CD14-positive monocyte (primary cell): ENCODE data around the gene LIN9. TPM values are rescaled to one million over a fixed set of nuclear protein-coding genes. Genes with fewer than 3 reads are reported as not detected.
"Not testable (repeated sequence)": the region's sequence is repeated elsewhere in the genome, so short reads cannot be mapped to it uniquely, and the experiment has no call there.

ENCODE experiments used
- DNase-seq, 3 donors: peaks; one replicate each; pipeline ENCODE4 v3.0.0-alpha.2; 2011 to 2022
- H2AFZ ChIP-seq: 2 replicates; pipeline ENCODE4 v1.6.0; 2012; ENCODE audit warnings: mild to moderate bottlenecking, low read depth, low read length, inconsistent platforms; ENCODE audit not compliant: insufficient read depth, poor library complexity, severe bottlenecking
- H3K27ac ChIP-seq, 2 donors: 1 replicate in 1 of 2; 2 replicates in 1 of 2; pipeline ENCODE4 v1.5.1; 2012 to 2013; ENCODE audit warnings: low read length in 2 of 2, control low read depth in 1 of 2, inconsistent platforms in 1 of 2, low read depth in 1 of 2, mild to moderate bottlenecking in 1 of 2
- H3K27me3 ChIP-seq, 2 donors: one replicate each; pipeline versions ENCODE4 v1.6.0 to v1.6.1; 2011 to 2013; ENCODE audit warnings: low read length in 2 of 2; ENCODE audit not compliant: control insufficient read depth in 2 of 2, insufficient read depth in 2 of 2
- H3K36me3 ChIP-seq, 2 donors: replicated peaks in 1 of 2; 1 replicate in 1 of 2; 2 replicates in 1 of 2; pipeline versions ENCODE4 v1.5.1 to v1.6.1; 2012 to 2013; ENCODE audit warnings: low read length in 2 of 2, control low read depth in 1 of 2, inconsistent platforms in 1 of 2, mild to moderate bottlenecking in 1 of 2; ENCODE audit not compliant: insufficient read depth in 2 of 2, control insufficient read depth in 1 of 2
- H3K4me1 ChIP-seq, 2 donors: 1 replicate in 1 of 2; 2 replicates in 1 of 2; pipeline versions ENCODE4 v1.5.1 to v1.6.1; 2012 to 2013; ENCODE audit warnings: low read length in 2 of 2, control low read depth in 1 of 2, inconsistent platforms in 1 of 2, mild to moderate bottlenecking in 1 of 2, moderate library complexity in 1 of 2; ENCODE audit not compliant: insufficient read depth in 2 of 2, control insufficient read depth in 1 of 2
- H3K4me2 ChIP-seq: replicated peaks from 2 replicates; pipeline ENCODE3; 2012; ENCODE audit warnings: low read length, moderate library complexity, mild to moderate bottlenecking; ENCODE audit not compliant: poor library complexity, severe bottlenecking; ENCODE audit errors: extremely low read depth
- H3K4me3 ChIP-seq, 3 experiments: fragments of 200-600 bp in 1 of 3; sonication (generic) in 1 of 3; replicated peaks in 1 of 3; 1 replicate in 2 of 3; 2 replicates in 1 of 3; pipeline ENCODE4 v1.5.1; 2011 to 2013; ENCODE audit warnings: low read length in 3 of 3, mild to moderate bottlenecking in 3 of 3, control low read depth in 2 of 3, low read depth in 2 of 3, inconsistent platforms in 1 of 3, moderate library complexity in 1 of 3
- H3K79me2 ChIP-seq: 2 replicates; pipeline ENCODE4 v1.6.0; 2012; ENCODE audit warnings: mild to moderate bottlenecking, control low read depth, inconsistent platforms, low read length, moderate library complexity; ENCODE audit not compliant: insufficient read depth
- H3K9ac ChIP-seq: 2 replicates; pipeline ENCODE4 v1.6.0; 2017; ENCODE audit warnings: low read length, mild to moderate bottlenecking; ENCODE audit not compliant: insufficient read depth, poor library complexity, severe bottlenecking
- H3K9me3 ChIP-seq, 2 donors: replicated peaks in 1 of 2; 1 replicate in 1 of 2; 2 replicates in 1 of 2; pipeline versions ENCODE4 v1.5.1 to v1.6.1; 2012 to 2013; ENCODE audit warnings: low read length in 2 of 2, control low read depth in 1 of 2; ENCODE audit not compliant: control insufficient read depth in 1 of 2, insufficient read depth in 1 of 2
- H4K20me1 ChIP-seq: 2 replicates; pipeline ENCODE4 v1.6.0; 2012; ENCODE audit warnings: mild to moderate bottlenecking, low read length, control low read depth, moderate library complexity; ENCODE audit not compliant: insufficient read depth
- H3K27ac Mint-ChIP-seq, 7 donors: one replicate each; pipeline ENCODE4 v1.8.0; 2020; ENCODE audit warnings: mild to moderate bottlenecking in 7 of 7, mixed read lengths in 7 of 7, moderate library complexity in 6 of 7, inconsistent platforms in 2 of 7
- H3K27me3 Mint-ChIP-seq, 3 donors: one replicate each; pipeline ENCODE4 v1.8.0; 2021 to 2022; ENCODE audit warnings: low read depth in 3 of 3, mild to moderate bottlenecking in 3 of 3, mixed read lengths in 3 of 3, moderate library complexity in 3 of 3, inconsistent platforms in 1 of 3
- H3K36me3 Mint-ChIP-seq, 2 donors: one replicate each; pipeline ENCODE4 v1.8.0; 2020; ENCODE audit warnings: mixed read lengths in 2 of 2, inconsistent platforms in 1 of 2, mild to moderate bottlenecking in 1 of 2
- H3K4me1 Mint-ChIP-seq: one replicate; pipeline ENCODE4 v1.8.0; 2020; ENCODE audit warnings: mild to moderate bottlenecking, mixed read lengths
- H3K4me3 Mint-ChIP-seq, 2 donors: one replicate each; pipeline ENCODE4 v1.8.0; 2020; ENCODE audit warnings: mild to moderate bottlenecking in 2 of 2, mixed read lengths in 2 of 2, moderate library complexity in 1 of 2
- H3K9me3 Mint-ChIP-seq, 7 donors: one replicate each; pipeline ENCODE4 v1.8.0; 2020 to 2022; ENCODE audit warnings: mixed read lengths in 7 of 7, mild to moderate bottlenecking in 6 of 7, moderate library complexity in 6 of 7, inconsistent platforms in 2 of 7
- CTCF ChIP-seq: fragments of 200-600 bp; IDR thresholded peaks from one replicate; pipeline ENCODE4 v1.8.0; 2022; ENCODE audit warnings: antibody characterized with exemption, mild to moderate bottlenecking
- WGBS: methylation state at CpG from one replicate; pipeline ENCODE4 v1.1.5; 2013; ENCODE audit warnings: missing lambda C conversion rate; ENCODE audit not compliant: insufficient coverage; 5-methylcytosine and 5-hydroxymethylcytosine counted together
- intact Hi-C, 2 donors: fragments of 100-400 bp; cut with micrococcal nuclease; formaldehyde crosslinking; loops; one replicate each; pipeline versions ENCODE4 v1.15.0 to v1.15.1; 2023
- polyA plus RNA-seq, 3 donors: library from polyadenylated mRNA; depleted of rRNA in 1 of 3; unstranded in 2 of 3; stranded (reverse) in 1 of 3; fragments of 300-500 nt in 2 of 3; fragments of >200 nt in 1 of 3; fragmentation: Illumina TruSeq in 2 of 3; gene quantifications; 1 replicate in 2 of 3; 2 replicates in 1 of 3; pipeline ENCODE4 v1.2.3, GENCODE V29; 2012 to 2021

Gene LIN9
- polyA plus RNA-seq, 3 donors, result 0.56 to 1.3 (median 0.76) TPM

GRCh38 chr1:226274138-226274537, 34.8 kb downstream of the LIN9 start:
- no peaks in the 10 kb centered on the region for H3K27me3 ChIP-seq
- no peak for TF ChIP-seq CTCF
- Mint-ChIP-seq H3K27ac (peak overlapping the region in 1 of 7 donors; percentile 74), H3K9me3 (no peaks in the 10 kb centered on the region), H3K4me3 (no peak overlapping the region), H3K4me1 (no peaks in the 10 kb centered on the region), H3K27me3 (no peaks in the 10 kb centered on the region), H3K36me3 (peaks cover 22 to 43% of the 10 kb centered on the region in 2 donors)
- no peak overlapping the region for H3K9ac ChIP-seq
- no peak overlapping the region for H3K4me3 ChIP-seq
- no peak for DNase-seq
- H2AFZ ChIP-seq, result no peak overlapping the region
- WGBS, result no CpG with 5 or more reads among the region's 1 CpG
- H3K27ac ChIP-seq, result no peak overlapping the region
- H4K20me1 ChIP-seq, result no peaks in the 10 kb centered on the region
- peaks cover 0 to under 1% of the 10 kb centered on the region in 2 donors for H3K9me3 ChIP-seq
- no peaks in the 10 kb centered on the region for H3K4me1 ChIP-seq
- H3K36me3 ChIP-seq, result peaks cover 5 to 17% of the 10 kb centered on the region in 2 donors
- H3K79me2 ChIP-seq, result no peaks in the 10 kb centered on the region
- H3K4me2 ChIP-seq, result no peak overlapping the region
- intact Hi-C loops, result no loop called here

GRCh38 chr1:226272233-226272902, 36.6 kb downstream of the LIN9 start:
- DNase-seq, result not testable (repeated sequence)

More at GRCh38 chr1:226272233-226272902, 36.6 kb downstream of the LIN9 start:
- H3K4me3 Mint-ChIP-seq, H3K79me2 ChIP-seq, H3K4me3 ChIP-seq, H3K27me3 Mint-ChIP-seq, H3K9ac ChIP-seq, H2AFZ ChIP-seq, intact Hi-C loops, H3K4me2 ChIP-seq, H3K9me3 Mint-ChIP-seq, H3K4me1 Mint-ChIP-seq, H3K27me3 ChIP-seq, H3K4me1 ChIP-seq, H3K27ac ChIP-seq, H4K20me1 ChIP-seq, H3K9me3 ChIP-seq: not testable (repeated sequence)
- H3K36me3 ChIP-seq, result peaks cover 5 to 22% of the 10 kb centered on the region in 2 donors
- Mint-ChIP-seq H3K27ac (peak overlapping the region in 3 of 7 donors; percentile 5 to 71 (median 37)), H3K36me3 (peaks cover 31 to 47% of the 10 kb centered on the region in 2 donors)
- WGBS, result 76% methylated on average over 5 of the region's 8 CpGs
